CD14-positive monocyte (primary cell): ENCODE results near the gene ZGPAT. TPM values are rescaled to one million over a fixed set of nuclear protein-coding genes. Genes with fewer than 3 reads are reported as not detected.

Experiments used
- DNase-seq, 3 donors: peaks; one replicate each; pipeline ENCODE4 v3.0.0-alpha.2; 2011 to 2022
- H2AFZ ChIP-seq: 2 replicates; pipeline ENCODE4 v1.6.0; 2012; ENCODE audit warnings: mild to moderate bottlenecking, low read depth, low read length, inconsistent platforms; ENCODE audit not compliant: insufficient read depth, poor library complexity, severe bottlenecking
- H3K27ac ChIP-seq, 2 donors: 1 replicate in 1 of 2; 2 replicates in 1 of 2; pipeline ENCODE4 v1.5.1; 2012 to 2013; ENCODE audit warnings: low read length in 2 of 2, control low read depth in 1 of 2, inconsistent platforms in 1 of 2, low read depth in 1 of 2, mild to moderate bottlenecking in 1 of 2
- H3K27me3 ChIP-seq, 2 donors: one replicate each; pipeline versions ENCODE4 v1.6.0 to v1.6.1; 2011 to 2013; ENCODE audit warnings: low read length in 2 of 2; ENCODE audit not compliant: control insufficient read depth in 2 of 2, insufficient read depth in 2 of 2
- H3K36me3 ChIP-seq, 2 donors: replicated peaks in 1 of 2; 1 replicate in 1 of 2; 2 replicates in 1 of 2; pipeline versions ENCODE4 v1.5.1 to v1.6.1; 2012 to 2013; ENCODE audit warnings: low read length in 2 of 2, control low read depth in 1 of 2, inconsistent platforms in 1 of 2, mild to moderate bottlenecking in 1 of 2; ENCODE audit not compliant: insufficient read depth in 2 of 2, control insufficient read depth in 1 of 2
- H3K4me1 ChIP-seq, 2 donors: 1 replicate in 1 of 2; 2 replicates in 1 of 2; pipeline versions ENCODE4 v1.5.1 to v1.6.1; 2012 to 2013; ENCODE audit warnings: low read length in 2 of 2, control low read depth in 1 of 2, inconsistent platforms in 1 of 2, mild to moderate bottlenecking in 1 of 2, moderate library complexity in 1 of 2; ENCODE audit not compliant: insufficient read depth in 2 of 2, control insufficient read depth in 1 of 2
- H3K4me2 ChIP-seq: replicated peaks from 2 replicates; pipeline ENCODE3; 2012; ENCODE audit warnings: low read length, moderate library complexity, mild to moderate bottlenecking; ENCODE audit not compliant: poor library complexity, severe bottlenecking; ENCODE audit errors: extremely low read depth
- H3K4me3 ChIP-seq, 3 experiments: fragments of 200-600 bp in 1 of 3; sonication (generic) in 1 of 3; replicated peaks in 1 of 3; 1 replicate in 2 of 3; 2 replicates in 1 of 3; pipeline ENCODE4 v1.5.1; 2011 to 2013; ENCODE audit warnings: low read length in 3 of 3, mild to moderate bottlenecking in 3 of 3, control low read depth in 2 of 3, low read depth in 2 of 3, inconsistent platforms in 1 of 3, moderate library complexity in 1 of 3
- H3K79me2 ChIP-seq: 2 replicates; pipeline ENCODE4 v1.6.0; 2012; ENCODE audit warnings: mild to moderate bottlenecking, control low read depth, inconsistent platforms, low read length, moderate library complexity; ENCODE audit not compliant: insufficient read depth
- H3K9ac ChIP-seq: 2 replicates; pipeline ENCODE4 v1.6.0; 2017; ENCODE audit warnings: low read length, mild to moderate bottlenecking; ENCODE audit not compliant: insufficient read depth, poor library complexity, severe bottlenecking
- H3K9me3 ChIP-seq, 2 donors: replicated peaks in 1 of 2; 1 replicate in 1 of 2; 2 replicates in 1 of 2; pipeline versions ENCODE4 v1.5.1 to v1.6.1; 2012 to 2013; ENCODE audit warnings: low read length in 2 of 2, control low read depth in 1 of 2; ENCODE audit not compliant: control insufficient read depth in 1 of 2, insufficient read depth in 1 of 2
- H4K20me1 ChIP-seq: 2 replicates; pipeline ENCODE4 v1.6.0; 2012; ENCODE audit warnings: mild to moderate bottlenecking, low read length, control low read depth, moderate library complexity; ENCODE audit not compliant: insufficient read depth
- H3K27ac Mint-ChIP-seq, 7 donors: one replicate each; pipeline ENCODE4 v1.8.0; 2020; ENCODE audit warnings: mild to moderate bottlenecking in 7 of 7, mixed read lengths in 7 of 7, moderate library complexity in 6 of 7, inconsistent platforms in 2 of 7
- H3K27me3 Mint-ChIP-seq, 3 donors: one replicate each; pipeline ENCODE4 v1.8.0; 2021 to 2022; ENCODE audit warnings: low read depth in 3 of 3, mild to moderate bottlenecking in 3 of 3, mixed read lengths in 3 of 3, moderate library complexity in 3 of 3, inconsistent platforms in 1 of 3
- H3K36me3 Mint-ChIP-seq, 2 donors: one replicate each; pipeline ENCODE4 v1.8.0; 2020; ENCODE audit warnings: mixed read lengths in 2 of 2, inconsistent platforms in 1 of 2, mild to moderate bottlenecking in 1 of 2
- H3K4me1 Mint-ChIP-seq: one replicate; pipeline ENCODE4 v1.8.0; 2020; ENCODE audit warnings: mild to moderate bottlenecking, mixed read lengths
- H3K4me3 Mint-ChIP-seq, 2 donors: one replicate each; pipeline ENCODE4 v1.8.0; 2020; ENCODE audit warnings: mild to moderate bottlenecking in 2 of 2, mixed read lengths in 2 of 2, moderate library complexity in 1 of 2
- H3K9me3 Mint-ChIP-seq, 7 donors: one replicate each; pipeline ENCODE4 v1.8.0; 2020 to 2022; ENCODE audit warnings: mixed read lengths in 7 of 7, mild to moderate bottlenecking in 6 of 7, moderate library complexity in 6 of 7, inconsistent platforms in 2 of 7
- CTCF ChIP-seq: fragments of 200-600 bp; IDR thresholded peaks from one replicate; pipeline ENCODE4 v1.8.0; 2022; ENCODE audit warnings: antibody characterized with exemption, mild to moderate bottlenecking
- whole genome bisulfite sequencing: methylation state at CpG from one replicate; pipeline ENCODE4 v1.1.5; 2013; ENCODE audit warnings: missing lambda C conversion rate; ENCODE audit not compliant: insufficient coverage; 5-methylcytosine and 5-hydroxymethylcytosine counted together
- intact Hi-C, 2 donors: fragments of 100-400 bp; cut with micrococcal nuclease; formaldehyde crosslinking; loops; one replicate each; pipeline versions ENCODE4 v1.15.0 to v1.15.1; 2023
- polyA plus RNA-seq, 3 donors: library from polyadenylated mRNA; depleted of rRNA in 1 of 3; unstranded in 2 of 3; stranded (reverse) in 1 of 3; fragments of 300-500 nt in 2 of 3; fragments of >200 nt in 1 of 3; fragmentation: Illumina TruSeq in 2 of 3; gene quantifications; 1 replicate in 2 of 3; 2 replicates in 1 of 3; pipeline ENCODE4 v1.2.3, GENCODE V29; 2012 to 2021

The ZGPAT gene
- polyA plus RNA-seq, 3 donors: 24.2 to 58.6 (median 28.3) TPM

- H3K4me1 Mint-ChIP-seq: peaks cover 21% of the 10 kb centered on the region
- Histone ChIP-seq H3K27me3 (peaks cover 8 to 26% of the 10 kb centered on the region in 2 donors), H2AFZ (no peak overlapping the region), H3K9me3 (no peaks in the 10 kb centered on the region), H3K9ac (no peak overlapping the region), H3K4me3 (no peak overlapping the region), H3K4me2 (no peak overlapping the region), H3K79me2 (peaks cover 19% of the 10 kb centered on the region), H3K27ac (no peak overlapping the region), H4K20me1 (peaks cover 90% of the 10 kb centered on the region), H3K4me1 (peaks cover 23 to 40% of the 10 kb centered on the region in 2 donors), H3K36me3 (peaks cover 33 to 64% of the 10 kb centered on the region in 2 donors)
- H3K36me3 Mint-ChIP-seq: peaks cover 11 to 39% of the 10 kb centered on the region in 2 donors
- intact Hi-C loops: no loop called here
- no peak for DNase-seq
- peaks cover 17 to 37% (median 25%) of the 10 kb centered on the region in 3 donors for H3K27me3 Mint-ChIP-seq
- TF ChIP-seq CTCF: no peak
- WGBS: 97% methylated on average over 25 of the region's 25 CpGs
- no peak overlapping the region for H3K4me3 Mint-ChIP-seq
- peaks cover 0 to 4% (median 0%) of the 10 kb centered on the region in 7 donors for H3K9me3 Mint-ChIP-seq
- H3K27ac Mint-ChIP-seq: peak overlapping the region in 1 of 7 donors; percentile 71
Observed at GRCh38 chr20:63734111-63734945, 26.5 kb downstream of the ZGPAT start.

- Mint-ChIP-seq H3K9me3 (peaks cover 0 to 4% (median 0%) of the 10 kb centered on the region in 7 donors), H3K4me1 (peaks cover 18% of the 10 kb centered on the region), H3K27me3 (peaks cover 17 to 37% (median 25%) of the 10 kb centered on the region in 3 donors), H3K4me3 (no peak overlapping the region), H3K27ac (no peak overlapping the region), H3K36me3 (peaks cover 2 to 32% of the 10 kb centered on the region in 2 donors)
- H3K79me2 ChIP-seq: peaks cover 10% of the 10 kb centered on the region
- 81% methylated on average over 47 of the region's 48 CpGs for WGBS
- H3K9ac ChIP-seq: no peak overlapping the region
- peaks cover 23 to 39% of the 10 kb centered on the region in 2 donors for H3K4me1 ChIP-seq
- H3K4me3 ChIP-seq: no peak overlapping the region
- intact Hi-C loops: loop anchor here (5.0 kb wide), 2 partner anchors 93 to 163 kb away; partner anchors contain the start of gene HELZ2 (in 1 of the 2)
- H4K20me1 ChIP-seq: peaks cover 82% of the 10 kb centered on the region
- no peaks in the 10 kb centered on the region for H3K9me3 ChIP-seq
- H3K27me3 ChIP-seq: peaks cover 8 to 26% of the 10 kb centered on the region in 2 donors
- no peak for DNase-seq
- no peak overlapping the region for H3K27ac ChIP-seq
- peaks cover 31 to 56% of the 10 kb centered on the region in 2 donors for H3K36me3 ChIP-seq
- TF ChIP-seq CTCF: no peak
- no peak overlapping the region for H3K4me2 ChIP-seq
- no peak overlapping the region for H2AFZ ChIP-seq
Observed at GRCh38 chr20:63734946-63735858, 27.4 kb downstream of the ZGPAT start.
